HepG2 (cell line): ENCODE results near the gene FALEC. TPM values are rescaled to one million over a fixed set of nuclear protein-coding genes. Genes with fewer than 3 reads are reported as not detected.

ENCODE experiments used
- KAT2B ChIP-seq: fragments of 150-350 bp; IDR thresholded peaks from 2 replicates; pipeline ENCODE4 v1.6.1; 2014; ENCODE audit warnings: low read depth, low read length, borderline replicate concordance
- KMT2B ChIP-seq: IDR thresholded peaks from 2 replicates; pipeline ENCODE4 v1.6.1; 2016; ENCODE audit warnings: missing genetic modification reagents, missing compliant biosample characterization
- NFE2L1 ChIP-seq: sonication (generic); formaldehyde crosslinking; IDR thresholded peaks from 2 replicates; pipeline ENCODE4 v1.4.0; 2020; ENCODE audit warnings: missing genetic modification reagents, mild to moderate bottlenecking, borderline replicate concordance
- RARA ChIP-seq: IDR thresholded peaks from 2 replicates; pipeline ENCODE4 v1.6.1; 2016; ENCODE audit warnings: missing genetic modification reagents, missing compliant biosample characterization
- RXRB ChIP-seq: IDR thresholded peaks from 2 replicates; pipeline ENCODE4 v1.6.1; 2016; ENCODE audit warnings: borderline replicate concordance, missing genetic modification reagents, missing compliant biosample characterization
- SUZ12 ChIP-seq: fragments of 150-350 bp; IDR thresholded peaks from 2 replicates; pipeline ENCODE4 v1.6.1; 2014; ENCODE audit warnings: low read depth, low read length
- TSC22D2 ChIP-seq: sonication (generic); formaldehyde crosslinking; IDR thresholded peaks from 2 replicates; pipeline ENCODE4 v1.5.1; 2020; ENCODE audit warnings: missing genetic modification reagents, mild to moderate bottlenecking, borderline replicate concordance
- ZC3H13 ChIP-seq: sonication (generic); formaldehyde crosslinking; IDR thresholded peaks from 2 replicates; pipeline ENCODE4 v1.8.1; 2023; ENCODE audit warnings: mild to moderate bottlenecking, missing genetic modification reagents, moderate library complexity
- ZNF232 ChIP-seq: sonication (generic); formaldehyde crosslinking; IDR thresholded peaks from 2 replicates; pipeline ENCODE4 v1.4.0; 2020; ENCODE audit warnings: missing genetic modification reagents, borderline replicate concordance
- ZNF331 ChIP-seq: sonication (generic); formaldehyde crosslinking; IDR thresholded peaks from 2 replicates; pipeline ENCODE4 v1.4.0; 2020; ENCODE audit warnings: missing genetic modification reagents
- ZNF563 ChIP-seq: sonication (generic); formaldehyde crosslinking; IDR thresholded peaks from 2 replicates; pipeline ENCODE4 v1.8.0; 2022; ENCODE audit warnings: mild to moderate bottlenecking, moderate library complexity, missing genetic modification reagents
- ZNF678 ChIP-seq: sonication (generic); formaldehyde crosslinking; IDR thresholded peaks from 2 replicates; pipeline ENCODE4 v1.4.0; 2020; ENCODE audit warnings: mild to moderate bottlenecking, missing genetic modification reagents
- ZNF747 ChIP-seq: sonication (generic); formaldehyde crosslinking; IDR thresholded peaks from 2 replicates; pipeline ENCODE4 v1.8.1; 2023; ENCODE audit warnings: missing genetic modification reagents, mild to moderate bottlenecking, borderline replicate concordance
- ZNF761 ChIP-seq: sonication (generic); formaldehyde crosslinking; conservative IDR thresholded peaks from 2 replicates; pipeline ENCODE4 v1.4.0; 2020; ENCODE audit warnings: mild to moderate bottlenecking, missing genetic modification reagents
- ZSCAN22 ChIP-seq: sonication (generic); formaldehyde crosslinking; IDR thresholded peaks from 2 replicates; pipeline ENCODE4 v1.4.0; 2020; ENCODE audit warnings: mild to moderate bottlenecking, missing genetic modification reagents
- polyA plus RNA-seq, 8 experiments: library from polyadenylated mRNA; depleted of rRNA in 3 of 8; stranded (reverse) in 7 of 8; unstranded in 1 of 8; fragments of >200 nt; fragmentation: Illumina TruSeq in 4 of 8; extraction: Trizol in 4 of 8; gene quantifications; 2 replicates each; pipeline versions ENCODE4 v1.2.1 to v1.2.3, GENCODE V29; 2011 to 2016; ENCODE audit warnings: low read depth in 4 of 8, missing spikeins in 1 of 8, mixed read lengths in 1 of 8; ENCODE audit not compliant: insufficient read depth in 1 of 8
- total RNA-seq, 5 experiments: library from RNA; depleted of rRNA; stranded (reverse); fragments of >200 nt; fragmentation: Illumina TruSeq; extraction: Trizol; gene quantifications; 2 replicates each; pipeline ENCODE4 v1.2.3, GENCODE V29; 2016; ENCODE audit warnings: low read depth in 1 of 5
- TF ChIP-seq, protein P1 (sequence below): sonication (generic); formaldehyde crosslinking; IDR thresholded peaks from 2 replicates; pipeline ENCODE4 v1.4.0; 2020; ENCODE audit warnings: mild to moderate bottlenecking, missing genetic modification reagents, borderline replicate concordance
- TF ChIP-seq, protein P2 (sequence below): sonication (generic); formaldehyde crosslinking; IDR thresholded peaks from 2 replicates; pipeline ENCODE4 v1.5.0; 2020; ENCODE audit warnings: missing genetic modification reagents
- TF ChIP-seq, protein P3 (sequence below): sonication (generic); formaldehyde crosslinking; IDR thresholded peaks from 2 replicates; pipeline ENCODE4 v1.4.0; 2020; ENCODE audit warnings: missing genetic modification reagents
- TF ChIP-seq, protein P4 (sequence below): IDR thresholded peaks from 2 replicates; pipeline ENCODE4 v1.6.1; 2016; ENCODE audit warnings: mild to moderate bottlenecking, missing biosample characterization, missing genetic modification reagents

The FALEC gene
- total and polyA plus RNA-seq, 2 of the 13 experiments (the other 11 are each of a cell fraction or from before 2014, with no cell fraction given) = 0.33 to 0.71 TPM

DNA sequence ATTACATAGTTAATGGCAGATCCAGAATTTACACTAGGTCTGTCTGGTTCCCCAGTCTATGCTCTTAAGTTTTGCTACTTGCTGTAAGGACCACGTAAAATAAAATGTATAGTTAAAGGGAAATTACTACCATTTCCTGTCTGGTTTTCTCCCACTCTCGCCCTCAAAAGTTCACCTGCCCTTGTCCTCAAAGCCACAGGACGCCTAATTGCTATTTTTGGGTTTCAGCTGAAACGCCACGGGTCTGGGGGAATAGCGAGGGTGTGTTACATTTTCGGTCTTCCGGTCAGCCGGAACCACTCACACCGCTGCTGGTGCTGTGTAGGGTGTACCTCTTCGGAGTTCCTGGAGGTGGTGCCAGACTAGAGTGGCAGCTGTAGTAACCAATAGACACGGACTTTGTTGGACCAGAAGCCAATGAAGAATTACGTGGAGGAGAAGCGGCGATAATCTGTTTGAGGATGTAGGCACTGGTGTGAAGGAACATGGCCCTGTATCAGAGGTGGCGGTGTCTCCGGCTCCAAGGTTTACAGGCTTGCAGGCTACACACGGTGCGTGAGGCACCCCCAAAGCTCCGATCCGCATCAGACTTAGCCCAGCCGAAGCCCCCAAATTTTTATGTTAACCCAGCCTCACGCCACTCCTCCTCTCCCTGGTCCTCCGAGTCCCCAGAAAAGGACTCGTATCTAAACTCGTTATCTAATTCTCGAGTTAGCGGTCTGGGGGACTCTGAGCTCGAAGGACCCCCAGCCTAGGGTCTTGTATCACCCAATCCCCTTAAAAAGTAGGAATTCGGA, 28.4 kb upstream of the FALEC start, which contains the start of gene TARS2 (continued):
- TF ChIP-seq ZNF747 (CRISPR knock-in tag) = peak; percentile 66; the same call in 1 of the 2 replicates
- TF ChIP-seq ZNF331 (CRISPR knock-in tag) = peak; percentile 88
- no peak for TF ChIP-seq ZSCAN22 (CRISPR knock-in tag)
- TF ChIP-seq RARA (CRISPR knock-in tag) = 0 out of 2 replicates have a peak, but pooled peaks have one; percentile 16
- no peak for TF ChIP-seq KAT2B
- TF ChIP-seq RXRB (CRISPR knock-in tag) = peak; percentile 83
- 0 out of 2 replicates have a peak, but pooled peaks have one; percentile 46 for TF ChIP-seq ZNF761 (CRISPR knock-in tag)
- TF ChIP-seq, protein P1, sequence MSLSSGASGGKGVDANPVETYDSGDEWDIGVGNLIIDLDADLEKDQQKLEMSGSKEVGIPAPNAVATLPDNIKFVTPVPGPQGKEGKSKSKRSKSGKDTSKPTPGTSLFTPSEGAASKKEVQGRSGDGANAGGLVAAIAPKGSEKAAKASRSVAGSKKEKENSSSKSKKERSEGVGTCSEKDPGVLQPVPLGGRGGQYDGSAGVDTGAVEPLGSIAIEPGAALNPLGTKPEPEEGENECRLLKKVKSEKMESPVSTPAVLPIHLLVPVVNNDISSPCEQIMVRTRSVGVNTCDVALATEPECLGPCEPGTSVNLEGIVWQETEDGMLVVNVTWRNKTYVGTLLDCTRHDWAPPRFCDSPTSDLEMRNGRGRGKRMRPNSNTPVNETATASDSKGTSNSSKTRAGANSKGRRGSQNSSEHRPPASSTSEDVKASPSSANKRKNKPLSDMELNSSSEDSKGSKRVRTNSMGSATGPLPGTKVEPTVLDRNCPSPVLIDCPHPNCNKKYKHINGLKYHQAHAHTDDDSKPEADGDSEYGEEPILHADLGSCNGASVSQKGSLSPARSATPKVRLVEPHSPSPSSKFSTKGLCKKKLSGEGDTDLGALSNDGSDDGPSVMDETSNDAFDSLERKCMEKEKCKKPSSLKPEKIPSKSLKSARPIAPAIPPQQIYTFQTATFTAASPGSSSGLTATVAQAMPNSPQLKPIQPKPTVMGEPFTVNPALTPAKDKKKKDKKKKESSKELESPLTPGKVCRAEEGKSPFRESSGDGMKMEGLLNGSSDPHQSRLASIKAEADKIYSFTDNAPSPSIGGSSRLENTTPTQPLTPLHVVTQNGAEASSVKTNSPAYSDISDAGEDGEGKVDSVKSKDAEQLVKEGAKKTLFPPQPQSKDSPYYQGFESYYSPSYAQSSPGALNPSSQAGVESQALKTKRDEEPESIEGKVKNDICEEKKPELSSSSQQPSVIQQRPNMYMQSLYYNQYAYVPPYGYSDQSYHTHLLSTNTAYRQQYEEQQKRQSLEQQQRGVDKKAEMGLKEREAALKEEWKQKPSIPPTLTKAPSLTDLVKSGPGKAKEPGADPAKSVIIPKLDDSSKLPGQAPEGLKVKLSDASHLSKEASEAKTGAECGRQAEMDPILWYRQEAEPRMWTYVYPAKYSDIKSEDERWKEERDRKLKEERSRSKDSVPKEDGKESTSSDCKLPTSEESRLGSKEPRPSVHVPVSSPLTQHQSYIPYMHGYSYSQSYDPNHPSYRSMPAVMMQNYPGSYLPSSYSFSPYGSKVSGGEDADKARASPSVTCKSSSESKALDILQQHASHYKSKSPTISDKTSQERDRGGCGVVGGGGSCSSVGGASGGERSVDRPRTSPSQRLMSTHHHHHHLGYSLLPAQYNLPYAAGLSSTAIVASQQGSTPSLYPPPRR (CRISPR knock-in tag) = peak; percentile 44; the same call in 1 of the 2 replicates
- TF ChIP-seq, protein P2, sequence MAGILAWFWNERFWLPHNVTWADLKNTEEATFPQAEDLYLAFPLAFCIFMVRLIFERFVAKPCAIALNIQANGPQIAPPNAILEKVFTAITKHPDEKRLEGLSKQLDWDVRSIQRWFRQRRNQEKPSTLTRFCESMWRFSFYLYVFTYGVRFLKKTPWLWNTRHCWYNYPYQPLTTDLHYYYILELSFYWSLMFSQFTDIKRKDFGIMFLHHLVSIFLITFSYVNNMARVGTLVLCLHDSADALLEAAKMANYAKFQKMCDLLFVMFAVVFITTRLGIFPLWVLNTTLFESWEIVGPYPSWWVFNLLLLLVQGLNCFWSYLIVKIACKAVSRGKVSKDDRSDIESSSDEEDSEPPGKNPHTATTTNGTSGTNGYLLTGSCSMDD (CRISPR knock-in tag) = no peak
- TF ChIP-seq, protein P3, sequence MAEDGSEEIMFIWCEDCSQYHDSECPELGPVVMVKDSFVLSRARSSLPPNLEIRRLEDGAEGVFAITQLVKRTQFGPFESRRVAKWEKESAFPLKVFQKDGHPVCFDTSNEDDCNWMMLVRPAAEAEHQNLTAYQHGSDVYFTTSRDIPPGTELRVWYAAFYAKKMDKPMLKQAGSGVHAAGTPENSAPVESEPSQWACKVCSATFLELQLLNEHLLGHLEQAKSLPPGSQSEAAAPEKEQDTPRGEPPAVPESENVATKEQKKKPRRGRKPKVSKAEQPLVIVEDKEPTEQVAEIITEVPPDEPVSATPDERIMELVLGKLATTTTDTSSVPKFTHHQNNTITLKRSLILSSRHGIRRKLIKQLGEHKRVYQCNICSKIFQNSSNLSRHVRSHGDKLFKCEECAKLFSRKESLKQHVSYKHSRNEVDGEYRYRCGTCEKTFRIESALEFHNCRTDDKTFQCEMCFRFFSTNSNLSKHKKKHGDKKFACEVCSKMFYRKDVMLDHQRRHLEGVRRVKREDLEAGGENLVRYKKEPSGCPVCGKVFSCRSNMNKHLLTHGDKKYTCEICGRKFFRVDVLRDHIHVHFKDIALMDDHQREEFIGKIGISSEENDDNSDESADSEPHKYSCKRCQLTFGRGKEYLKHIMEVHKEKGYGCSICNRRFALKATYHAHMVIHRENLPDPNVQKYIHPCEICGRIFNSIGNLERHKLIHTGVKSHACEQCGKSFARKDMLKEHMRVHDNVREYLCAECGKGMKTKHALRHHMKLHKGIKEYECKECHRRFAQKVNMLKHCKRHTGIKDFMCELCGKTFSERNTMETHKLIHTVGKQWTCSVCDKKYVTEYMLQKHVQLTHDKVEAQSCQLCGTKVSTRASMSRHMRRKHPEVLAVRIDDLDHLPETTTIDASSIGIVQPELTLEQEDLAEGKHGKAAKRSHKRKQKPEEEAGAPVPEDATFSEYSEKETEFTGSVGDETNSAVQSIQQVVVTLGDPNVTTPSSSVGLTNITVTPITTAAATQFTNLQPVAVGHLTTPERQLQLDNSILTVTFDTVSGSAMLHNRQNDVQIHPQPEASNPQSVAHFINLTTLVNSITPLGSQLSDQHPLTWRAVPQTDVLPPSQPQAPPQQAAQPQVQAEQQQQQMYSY = no peak
- no peak for TF ChIP-seq TSC22D2 (CRISPR knock-in tag)
- TF ChIP-seq, protein P4, sequence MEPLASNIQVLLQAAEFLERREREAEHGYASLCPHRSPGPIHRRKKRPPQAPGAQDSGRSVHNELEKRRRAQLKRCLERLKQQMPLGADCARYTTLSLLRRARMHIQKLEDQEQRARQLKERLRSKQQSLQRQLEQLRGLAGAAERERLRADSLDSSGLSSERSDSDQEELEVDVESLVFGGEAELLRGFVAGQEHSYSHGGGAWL (CRISPR knock-in tag) = peak; percentile 61; the same call in 1 of the 2 replicates
- no peak for TF ChIP-seq ZNF563
- TF ChIP-seq ZNF678 (CRISPR knock-in tag) = no peak
- TF ChIP-seq SUZ12 = no peak
- TF ChIP-seq ZNF232 (CRISPR knock-in tag) = peak; percentile 72; the same call in 1 of the 2 replicates
- TF ChIP-seq NFE2L1 = no peak
- peak; percentile 98 for TF ChIP-seq KMT2B (CRISPR knock-in tag)
- TF ChIP-seq ZC3H13 (CRISPR knock-in tag) = 0 out of 2 replicates have a peak, but pooled peaks have one; percentile 37
